HCT116 (cell line): ENCODE results near the gene ZNF423. TPM values are rescaled to one million over a fixed set of nuclear protein-coding genes. Genes with fewer than 3 reads are reported as not detected.

ENCODE experiments used
- ATAC-seq: fragments of 200-7000 bp; cut with Tn5 transposase; 2 replicates; pipeline ENCODE4 v1.9.1; 2020; ENCODE audit warnings: mild to moderate bottlenecking, moderate library complexity
- BruUV-seq: library from RNA; stranded (reverse); fragments of 400-500 nt; replicated peaks from 2 replicates; lab custom pipeline; 2021; lab: Mats Ljungman, UMichigan
- CTCF ChIA-PET: fragments of 300-600 bp; sonication (Branson Sonifier 250); formaldehyde crosslinking; loops from one replicate; lab custom pipeline; 2021; ENCODE audit warnings: antibody characterized with exemption; lab: Charles Lee
- POLR2A ChIA-PET: fragments of 300-600, 350-600 bp; sonication (Branson Sonifier 250); formaldehyde crosslinking; loops from one replicate; lab custom pipeline; 2021; ENCODE audit warnings: antibody characterized with exemption; lab: Charles Lee
- RAD21 ChIA-PET, 2 experiments: fragments of 300-600 bp; sonication (Branson Sonifier 250); formaldehyde crosslinking; loops; one replicate each; lab custom pipeline; 2023; ENCODE audit warnings: low total read pairs in 2 of 2; ENCODE audit not compliant: uncharacterized antibody in 2 of 2, unreplicated experiment in 2 of 2, low non-redundant PET in 1 of 2; lab: Charles Lee
- DNase-seq: peaks from one replicate; pipeline ENCODE4 v3.0.0-alpha.2; 2010; ENCODE audit warnings: low read depth, low spot score
- H2AFZ ChIP-seq: fragments of 200-600 bp; shearing (Covaris generic), sonication (generic); 2 replicates; pipeline ENCODE4 v1.6.1; 2017; ENCODE audit warnings: low read depth, mixed run types, mixed read lengths, antibody characterized with exemption, low read length; ENCODE audit not compliant: poor library complexity, severe bottlenecking
- H3K27ac ChIP-seq: 2 replicates; pipeline ENCODE4 v1.5.1; 2012; ENCODE audit warnings: low read depth, low read length
- H3K27me3 ChIP-seq: fragments of 200-600 bp; sonication (generic); 2 replicates; pipeline ENCODE4 v1.6.1; 2016; ENCODE audit warnings: mixed run types, low read length, mixed read lengths; ENCODE audit not compliant: insufficient read depth
- H3K36me3 ChIP-seq, 2 experiments: fragments of 200-500 bp in 1 of 2; fragments of 200-600 bp in 1 of 2; sonication (Bioruptor generic) in 1 of 2; sonication (generic) in 1 of 2; 2 replicates each; pipeline versions ENCODE4 v1.5.1 to v1.6.1; 2014 to 2016; ENCODE audit warnings: low read length in 2 of 2, inconsistent platforms in 1 of 2, mixed read lengths in 1 of 2, mixed run types in 1 of 2; ENCODE audit not compliant: insufficient read depth in 2 of 2, control insufficient read depth in 1 of 2
- H3K4me1 ChIP-seq, 2 experiments: fragments of 200-600 bp in 1 of 2; sonication (generic) in 1 of 2; 2 replicates each; pipeline versions ENCODE4 v1.5.1 to v1.6.1; 2012 to 2017; ENCODE audit warnings: low read length in 2 of 2, inconsistent platforms in 1 of 2, mild to moderate bottlenecking in 1 of 2, mixed read lengths in 1 of 2, mixed run types in 1 of 2, moderate library complexity in 1 of 2; ENCODE audit not compliant: insufficient read depth in 2 of 2, control insufficient read depth in 1 of 2
- H3K4me2 ChIP-seq: fragments of 200-600 bp; sonication (generic); 2 replicates; pipeline ENCODE4 v1.6.1; 2017; ENCODE audit warnings: mixed run types, low read length, mixed read lengths
- H3K4me3 ChIP-seq, 2 experiments: fragments of 200-600 bp in 1 of 2; sonication (generic) in 1 of 2; replicated peaks in 1 of 2; 2 replicates each; pipeline ENCODE4 v1.5.1; 2011 to 2016; ENCODE audit warnings: low read length in 2 of 2, control low read depth in 1 of 2, low read depth in 1 of 2, mild to moderate bottlenecking in 1 of 2, mixed read lengths in 1 of 2, mixed run types in 1 of 2
- H3K79me2 ChIP-seq: fragments of 200-600 bp; sonication (generic); 2 replicates; pipeline ENCODE4 v1.6.1; 2017; ENCODE audit warnings: mild to moderate bottlenecking, mixed run types, low read length, moderate library complexity, mixed read lengths; ENCODE audit not compliant: insufficient read depth
- H3K9ac ChIP-seq: fragments of 200-600 bp; sonication (generic); 2 replicates; pipeline ENCODE4 v1.6.1; 2016; ENCODE audit warnings: low read length, mixed read lengths
- H3K9me2 ChIP-seq: fragments of 200-600 bp; sonication (generic), shearing (Covaris generic); 2 replicates; pipeline ENCODE4 v1.6.1; 2017; ENCODE audit warnings: mixed run types, mild to moderate bottlenecking, moderate library complexity; ENCODE audit not compliant: insufficient read depth
- H3K9me3 ChIP-seq, 2 experiments: fragments of 200-500 bp in 1 of 2; fragments of 200-600 bp in 1 of 2; sonication (Bioruptor generic) in 1 of 2; sonication (generic) in 1 of 2; 2 replicates each; pipeline ENCODE4 v1.6.1; 2014 to 2017; ENCODE audit warnings: low read length in 2 of 2, mixed read lengths in 2 of 2, inconsistent platforms in 1 of 2, low read depth in 1 of 2, mild to moderate bottlenecking in 1 of 2, mixed run types in 1 of 2, moderate library complexity in 1 of 2; ENCODE audit not compliant: control insufficient read depth in 1 of 2, insufficient read depth in 1 of 2
- H4K20me1 ChIP-seq: fragments of 200-600 bp; sonication (generic), shearing (Covaris generic); 2 replicates; pipeline ENCODE4 v1.6.1; 2017; ENCODE audit warnings: mixed run types, mild to moderate bottlenecking, moderate library complexity; ENCODE audit not compliant: insufficient read depth
- CBX3 ChIP-seq: IDR thresholded peaks from 2 replicates; pipeline ENCODE4 v1.6.1; 2012; ENCODE audit warnings: low read depth
- CTCF ChIP-seq, 3 experiments: fragments of 200-600 bp in 1 of 3; sonication (generic) in 1 of 3; IDR thresholded peaks in 2 of 3; conservative IDR thresholded peaks in 1 of 3; 2 replicates each; pipeline ENCODE4 v1.5.1; 2012 to 2017; ENCODE audit warnings: low read depth in 2 of 3, low read length in 2 of 3, antibody characterized with exemption in 1 of 3, borderline replicate concordance in 1 of 3, control low read depth in 1 of 3, mild to moderate bottlenecking in 1 of 3, mixed read lengths in 1 of 3, mixed run types in 1 of 3, moderate library complexity in 1 of 3; ENCODE audit not compliant: insufficient read depth in 1 of 3
- EGR1 ChIP-seq: IDR thresholded peaks from 2 replicates; pipeline ENCODE4 v1.6.1; 2012; ENCODE audit warnings: low read depth
- ELF1 ChIP-seq: IDR thresholded peaks from 2 replicates; pipeline ENCODE4 v1.6.1; 2012; ENCODE audit warnings: low read depth, borderline replicate concordance
- FOSL1 ChIP-seq: IDR thresholded peaks from 2 replicates; pipeline ENCODE4 v1.6.1; 2012; ENCODE audit warnings: low read depth
- JUND ChIP-seq: IDR thresholded peaks from 2 replicates; pipeline ENCODE4 v1.6.1; 2012
- MAX ChIP-seq: IDR thresholded peaks from 2 replicates; pipeline ENCODE4 v1.6.1; 2012
- RAD21 ChIP-seq: IDR thresholded peaks from 2 replicates; pipeline ENCODE4 v1.6.1; 2012; ENCODE audit warnings: low read depth, mild to moderate bottlenecking
- SIN3A ChIP-seq: IDR thresholded peaks from 2 replicates; pipeline ENCODE4 v1.6.1; 2012; ENCODE audit warnings: low read depth
- SP1 ChIP-seq: IDR thresholded peaks from 2 replicates; pipeline ENCODE4 v1.6.1; 2012; ENCODE audit warnings: low read depth
- SRF ChIP-seq: IDR thresholded peaks from 2 replicates; pipeline ENCODE4 v1.6.1; 2012; ENCODE audit warnings: low read depth
- TCF7L2 ChIP-seq: IDR thresholded peaks from 2 replicates; pipeline ENCODE4 v1.7.0; 2011; ENCODE audit warnings: borderline replicate concordance, inconsistent platforms; ENCODE audit not compliant: insufficient read depth, insufficient read length; ENCODE audit errors: extremely low read depth
- YY1 ChIP-seq: IDR thresholded peaks from 2 replicates; pipeline ENCODE4 v1.6.1; 2011; ENCODE audit warnings: low read length, low read depth, moderate library complexity, mild to moderate bottlenecking; ENCODE audit not compliant: insufficient replicate concordance; ENCODE audit errors: extremely low read depth
- ZBTB33 ChIP-seq: IDR thresholded peaks from 2 replicates; pipeline ENCODE4 v1.6.1; 2011; ENCODE audit warnings: mild to moderate bottlenecking, low read length, moderate library complexity; ENCODE audit not compliant: insufficient replicate concordance; ENCODE audit errors: extremely low read depth
- ZNF274 ChIP-seq: fragments of 200-500 bp; sonication (Bioruptor generic); IDR thresholded peaks from 2 replicates; pipeline ENCODE4 v1.6.1; 2014; ENCODE audit warnings: mild to moderate bottlenecking, low read depth, low read length, inconsistent platforms
- intact Hi-C: fragments of 100-400 bp; cut with micrococcal nuclease; formaldehyde crosslinking; loops from 2 replicates; pipeline ENCODE4 v1.10.0; 2022
- total RNA-seq: library from RNA; stranded (reverse); gene quantifications from one replicate; pipeline ENCODE4 v1.2.1, GENCODE V29; 2021; ENCODE audit not compliant: unreplicated experiment
- TF ChIP-seq, protein P1 (sequence below): IDR thresholded peaks from 2 replicates; pipeline ENCODE4 v1.6.1; 2012

Gene ZNF423
- total RNA-seq, 1 experiment from 2014 or later = 0.22 TPM

- H3K9me2 ChIP-seq = no peaks in the 10 kb centered on the region
- H3K36me3 ChIP-seq = no peaks in the 10 kb centered on the region
- TF ChIP-seq RAD21 = no peak
- TF ChIP-seq SP1 = no peak
- TF ChIP-seq JUND = no peak
- TF ChIP-seq CTCF (IDR thresholded peaks at IDR 0.05 in 2 of 3, conservative IDR thresholded peaks at IDR 0.05 in 1 of 3; ENCODE audit: borderline replicate concordance in 1 of 3, insufficient read depth in 1 of 3, low read depth in 2 of 3, low read length in 2 of 3) = no peak
- TF ChIP-seq FOSL1 = no peak
- TF ChIP-seq ZBTB33 = no peak
- TF ChIP-seq SIN3A = no peak
- TF ChIP-seq EGR1 = no peak
- no peak for TF ChIP-seq TCF7L2
- no peak for TF ChIP-seq MAX
- no peak for TF ChIP-seq ZNF274
- no peak for TF ChIP-seq ELF1
- no peak for TF ChIP-seq YY1
- TF ChIP-seq SRF = no peak
- TF ChIP-seq, protein P1, sequence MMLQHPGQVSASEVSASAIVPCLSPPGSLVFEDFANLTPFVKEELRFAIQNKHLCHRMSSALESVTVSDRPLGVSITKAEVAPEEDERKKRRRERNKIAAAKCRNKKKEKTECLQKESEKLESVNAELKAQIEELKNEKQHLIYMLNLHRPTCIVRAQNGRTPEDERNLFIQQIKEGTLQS = no peak
- TF ChIP-seq CBX3 = no peak
- TF ChIP-seq, all 23 proteins: peak for 0
- no peak overlapping the region for H3K4me3 ChIP-seq
- no peak overlapping the region for H2AFZ ChIP-seq
- no peaks in the 10 kb centered on the region for H3K9me3 ChIP-seq
- no peaks in the 10 kb centered on the region for H3K79me2 ChIP-seq
- no peak overlapping the region for H3K27ac ChIP-seq
- H4K20me1 ChIP-seq = no peaks in the 10 kb centered on the region
- H3K27me3 ChIP-seq = peaks cover 37% of the 10 kb centered on the region
- ChIA-PET POLR2A (no interaction called here), RAD21 (no interaction called here), CTCF (interaction anchor here (0.9 kb wide), 1 partner anchor 11 kb away, joined by 3 read pairs; no protein-coding TSS in a partner anchor)
- BruUV-seq = no TSS peak
- H3K4me1 ChIP-seq = no peaks in the 10 kb centered on the region
- no peak overlapping the region for H3K9ac ChIP-seq
- no peak overlapping the region for H3K4me2 ChIP-seq
- DNase-seq (no peak), ATAC-seq (no peak)
- intact Hi-C loops = no loop called here
These were observed 9.1 kb downstream of the ZNF423 start for GRCh38 chr16:49846800-49847199.
